ENCODE measurements around the gene NME7.

Gene NME7

GRCh38 chr1:169371404-169371803 is 3.8 kb upstream of the NME7 start:
- Histone ChIP-seq H3F3A (ENCODE audit: low read depth) (no peaks in the 10 kb centered on the region), H4K20me1 (ENCODE audit: insufficient read depth, low read length, poor library complexity, severe bottlenecking) (peaks cover 8% of the 10 kb centered on the region), H3K4me3 (ENCODE audit: low read length, poor library complexity, severe bottlenecking) (peak overlapping the region; percentile 86), H3K9me3 (ENCODE audit: insufficient read depth, low read depth, low read length) (no peaks in the 10 kb centered on the region), H3K79me2 (ENCODE audit: insufficient read depth, low read length) (peaks cover 76% of the 10 kb centered on the region), H3K4me2 (ENCODE audit: low read depth, low read length, poor library complexity, severe bottlenecking) (peak overlapping the region; percentile 90), H3K9ac (ENCODE audit: low read depth, low read length, poor library complexity, severe bottlenecking) (peak overlapping the region; percentile 84), H3K27me3 (ENCODE audit: insufficient read depth, low read length, poor library complexity, severe bottlenecking) (no peaks in the 10 kb centered on the region), H3K9me2 (replicated peaks; ENCODE audit: low read depth, low read length) (no peaks in the 10 kb centered on the region), H2AFZ (ENCODE audit: low read length) (no peak overlapping the region; the same call in 1 of the 2 replicates), H3K4me1 (ENCODE audit: insufficient read depth, low read length, poor library complexity, severe bottlenecking) (peaks cover 73% of the 10 kb centered on the region), H3K36me3 (ENCODE audit: insufficient read depth, low read length) (peaks cover 9% of the 10 kb centered on the region; the same call in 1 of the 2 replicates)
- TF ChIP-seq CTCF (conservative IDR thresholded peaks at IDR 0.05; ENCODE audit: low read length) (no peak), EZH2phosphoT487 (IDR thresholded peaks at IDR 0.05; ENCODE audit: borderline replicate concordance) (no peak)

GRCh38 chr1:169368406-169368769 is 791 bp upstream of the NME7 start:
- Histone ChIP-seq H3K27me3 (ENCODE audit: insufficient read depth, low read length, poor library complexity, severe bottlenecking) (no peaks in the 10 kb centered on the region), H3K9me2 (replicated peaks; ENCODE audit: low read depth, low read length) (no peaks in the 10 kb centered on the region), H3K9me3 (ENCODE audit: insufficient read depth, low read depth, low read length) (no peaks in the 10 kb centered on the region; the same call in 1 of the 2 replicates), H3K4me3 (ENCODE audit: low read length, poor library complexity, severe bottlenecking) (peak overlapping the region; percentile 86), H3K79me2 (ENCODE audit: insufficient read depth, low read length) (peaks cover 71% of the 10 kb centered on the region), H3K9ac (ENCODE audit: low read depth, low read length, poor library complexity, severe bottlenecking) (peak overlapping the region; percentile 84), H4K20me1 (ENCODE audit: insufficient read depth, low read length, poor library complexity, severe bottlenecking) (peaks cover 8% of the 10 kb centered on the region), H3K4me1 (ENCODE audit: insufficient read depth, low read length, poor library complexity, severe bottlenecking) (peaks cover 70% of the 10 kb centered on the region), H3F3A (ENCODE audit: low read depth) (no peaks in the 10 kb centered on the region), H3K36me3 (ENCODE audit: insufficient read depth, low read length) (peaks cover 5% of the 10 kb centered on the region; the same call in 1 of the 2 replicates), H2AFZ (ENCODE audit: low read length) (peak overlapping the region; percentile 92), H3K4me2 (ENCODE audit: low read depth, low read length, poor library complexity, severe bottlenecking) (peak overlapping the region; percentile 90)
- TF ChIP-seq EZH2phosphoT487 (IDR thresholded peaks at IDR 0.05; ENCODE audit: borderline replicate concordance) (no peak), CTCF (conservative IDR thresholded peaks at IDR 0.05; ENCODE audit: low read length) (no peak)

GRCh38 chr1:169367096-169367685 is 406 bp downstream of the NME7 start:
- H3K79me2 ChIP-seq (ENCODE audit: insufficient read depth, low read length): peaks cover 66% of the 10 kb centered on the region
- H3K9ac ChIP-seq (ENCODE audit: low read depth, low read length, poor library complexity, severe bottlenecking): peak overlapping the region; percentile 73
- H3K27me3 ChIP-seq (ENCODE audit: insufficient read depth, low read length, poor library complexity, severe bottlenecking): no peaks in the 10 kb centered on the region
- H3K4me1 ChIP-seq (ENCODE audit: insufficient read depth, low read length, poor library complexity, severe bottlenecking): peaks cover 71% of the 10 kb centered on the region
- H3K9me2 ChIP-seq (replicated peaks; ENCODE audit: low read depth, low read length): no peaks in the 10 kb centered on the region
- peak overlapping the region; percentile 86 for H3K4me3 ChIP-seq (ENCODE audit: low read length, poor library complexity, severe bottlenecking)
- peak overlapping the region; percentile 96 for H3K4me2 ChIP-seq (ENCODE audit: low read depth, low read length, poor library complexity, severe bottlenecking)
- peaks cover 8% of the 10 kb centered on the region for H4K20me1 ChIP-seq (ENCODE audit: insufficient read depth, low read length, poor library complexity, severe bottlenecking)
- TF ChIP-seq CTCF (conservative IDR thresholded peaks at IDR 0.05; ENCODE audit: low read length) (no peak), EZH2phosphoT487 (IDR thresholded peaks at IDR 0.05; ENCODE audit: borderline replicate concordance) (no peak)
- H2AFZ ChIP-seq (ENCODE audit: low read length): peak overlapping the region; percentile 83
- H3F3A ChIP-seq (ENCODE audit: low read depth): no peaks in the 10 kb centered on the region
- no peaks in the 10 kb centered on the region for H3K36me3 ChIP-seq (ENCODE audit: insufficient read depth, low read length)
- H3K9me3 ChIP-seq (ENCODE audit: insufficient read depth, low read depth, low read length): no peaks in the 10 kb centered on the region; the same call in 1 of the 2 replicates

Data from Loucy (cell line).